Mesothelial cell of epicardium (in vitro differentiated cells): ENCODE measurements around the gene RYR3. TPM values are rescaled to one million over a fixed set of nuclear protein-coding genes. Genes with fewer than 3 reads are reported as not detected.

Source experiments
- DNase-seq, 2 experiments: peaks; one replicate each; pipeline ENCODE4 v3.0.0; 2021; ENCODE audit warnings: low spot score in 2 of 2; ENCODE audit not compliant: unreplicated experiment in 2 of 2
- H3K27ac Mint-ChIP-seq: 2 replicates; pipeline ENCODE4 v1.8.0; 2021; ENCODE audit warnings: mixed read lengths
- H3K27me3 Mint-ChIP-seq: 2 replicates; pipeline ENCODE4 v1.8.0; 2021; ENCODE audit warnings: low read depth, mixed read lengths
- H3K36me3 Mint-ChIP-seq: 2 replicates; pipeline ENCODE4 v1.8.0; 2021; ENCODE audit warnings: mixed read lengths
- H3K4me1 Mint-ChIP-seq: 2 replicates; pipeline ENCODE4 v1.8.0; 2021; ENCODE audit warnings: mixed read lengths
- H3K4me3 Mint-ChIP-seq: 2 replicates; pipeline ENCODE4 v1.8.0; 2021; ENCODE audit warnings: mild to moderate bottlenecking, moderate library complexity, mixed read lengths
- H3K9me3 Mint-ChIP-seq: 2 replicates; pipeline ENCODE4 v1.8.0; 2021; ENCODE audit warnings: mixed read lengths
- total RNA-seq: library from RNA; stranded (reverse); gene quantifications from 3 replicates; pipeline ENCODE4 v1.2.1, GENCODE V29; 2021
- TF ChIP-seq, protein P1 (sequence below): fragments of 200-600 bp; sonication (generic); IDR thresholded peaks from one replicate; pipeline ENCODE4 v1.5.0; 2021; ENCODE audit warnings: antibody characterized with exemption; ENCODE audit not compliant: unreplicated experiment

RYR3 gene
- total RNA-seq, 1 donor from 2014 or later = 3.8 TPM

DNA sequence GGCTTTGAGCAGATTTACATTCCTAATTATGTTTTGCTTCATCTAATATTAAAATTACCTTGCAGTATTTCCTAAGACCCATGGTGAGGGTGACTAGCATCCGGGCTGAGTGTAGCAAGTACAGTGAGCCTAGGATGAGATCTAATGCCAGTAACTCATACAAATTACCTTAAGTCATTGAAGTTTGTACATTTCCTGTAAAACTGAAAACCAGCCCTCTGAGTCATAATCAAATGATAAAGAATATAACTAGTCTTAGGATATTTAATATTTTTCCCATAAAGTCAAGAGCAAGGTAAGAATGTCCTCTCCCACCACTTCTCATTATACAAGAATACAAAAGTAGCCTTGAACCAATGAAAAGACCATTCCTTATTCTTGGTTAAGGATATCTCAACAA is 602.7 kb downstream of the RYR3 start:
- Mint-ChIP-seq H3K4me3 (no peak overlapping the region), H3K36me3 (no peaks in the 10 kb centered on the region), H3K4me1 (peaks cover 4% of the 10 kb centered on the region), H3K27me3 (no peaks in the 10 kb centered on the region), H3K9me3 (no peaks in the 10 kb centered on the region), H3K27ac (no peak overlapping the region)
- DNase-seq = no peak
- TF ChIP-seq, protein P1, sequence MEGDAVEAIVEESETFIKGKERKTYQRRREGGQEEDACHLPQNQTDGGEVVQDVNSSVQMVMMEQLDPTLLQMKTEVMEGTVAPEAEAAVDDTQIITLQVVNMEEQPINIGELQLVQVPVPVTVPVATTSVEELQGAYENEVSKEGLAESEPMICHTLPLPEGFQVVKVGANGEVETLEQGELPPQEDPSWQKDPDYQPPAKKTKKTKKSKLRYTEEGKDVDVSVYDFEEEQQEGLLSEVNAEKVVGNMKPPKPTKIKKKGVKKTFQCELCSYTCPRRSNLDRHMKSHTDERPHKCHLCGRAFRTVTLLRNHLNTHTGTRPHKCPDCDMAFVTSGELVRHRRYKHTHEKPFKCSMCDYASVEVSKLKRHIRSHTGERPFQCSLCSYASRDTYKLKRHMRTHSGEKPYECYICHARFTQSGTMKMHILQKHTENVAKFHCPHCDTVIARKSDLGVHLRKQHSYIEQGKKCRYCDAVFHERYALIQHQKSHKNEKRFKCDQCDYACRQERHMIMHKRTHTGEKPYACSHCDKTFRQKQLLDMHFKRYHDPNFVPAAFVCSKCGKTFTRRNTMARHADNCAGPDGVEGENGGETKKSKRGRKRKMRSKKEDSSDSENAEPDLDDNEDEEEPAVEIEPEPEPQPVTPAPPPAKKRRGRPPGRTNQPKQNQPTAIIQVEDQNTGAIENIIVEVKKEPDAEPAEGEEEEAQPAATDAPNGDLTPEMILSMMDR = no peak

Other genes with a start within 250 kb of the RYR3 start
- gene FMN1, start 116.3 kb upstream of the RYR3 start, total RNA-seq = 1.1 to 1.6 TPM (median 1.2 TPM) in 3 replicates